Trophoblast cell (in vitro differentiated cells and primary cell): ENCODE data around the gene FUOM.

Experiments used
- DNase-seq, 2 donors: peaks; one replicate each; pipeline ENCODE4 v3.0.0-alpha.2; 2016
- H2AFZ ChIP-seq: 2 replicates; pipeline ENCODE4 v1.6.1; 2013; ENCODE audit warnings: low read length, moderate library complexity, mild to moderate bottlenecking; ENCODE audit not compliant: insufficient read depth, poor library complexity
- H2AK5ac ChIP-seq: 2 replicates; pipeline ENCODE4 v1.6.1; 2013; ENCODE audit warnings: mild to moderate bottlenecking, low read length
- H2BK120ac ChIP-seq: 2 replicates; pipeline ENCODE4 v1.6.1; 2013; ENCODE audit warnings: low read length, mild to moderate bottlenecking, moderate library complexity; ENCODE audit not compliant: insufficient read depth, poor library complexity
- H2BK12ac ChIP-seq: 2 replicates; pipeline ENCODE4 v1.6.1; 2013; ENCODE audit warnings: mild to moderate bottlenecking, low read length, moderate library complexity
- H2BK5ac ChIP-seq: 2 replicates; pipeline ENCODE4 v1.6.1; 2013; ENCODE audit warnings: low read length, low read depth, moderate library complexity, mild to moderate bottlenecking; ENCODE audit not compliant: poor library complexity
- H3K14ac ChIP-seq: 2 replicates; pipeline ENCODE4 v1.6.1; 2013; ENCODE audit warnings: mild to moderate bottlenecking, low read length
- H3K18ac ChIP-seq: 2 replicates; pipeline ENCODE4 v1.6.1; 2013; ENCODE audit warnings: mild to moderate bottlenecking, low read length
- H3K23ac ChIP-seq: 2 replicates; pipeline ENCODE4 v1.6.1; 2013; ENCODE audit warnings: low read length
- H3K27ac ChIP-seq: 2 replicates; pipeline ENCODE4 v1.5.1; 2013; ENCODE audit warnings: low read depth, mild to moderate bottlenecking, inconsistent platforms, low read length, moderate library complexity
- H3K27me3 ChIP-seq: 2 replicates; pipeline ENCODE4 v1.6.1; 2013; ENCODE audit warnings: inconsistent platforms, mild to moderate bottlenecking, low read length, moderate library complexity; ENCODE audit not compliant: insufficient read depth
- H3K36me3 ChIP-seq, 2 experiments: 1 replicate in 1 of 2; 2 replicates in 1 of 2; pipeline ENCODE4 v1.6.1; 2013; ENCODE audit warnings: low read length in 2 of 2, mild to moderate bottlenecking in 2 of 2, moderate library complexity in 1 of 2; ENCODE audit not compliant: insufficient read depth in 2 of 2, control insufficient read depth in 1 of 2
- H3K4ac ChIP-seq: 2 replicates; pipeline ENCODE4 v1.6.1; 2013; ENCODE audit warnings: low read depth, mild to moderate bottlenecking, low read length, moderate library complexity
- H3K4me1 ChIP-seq, 2 experiments: 1 replicate in 1 of 2; 2 replicates in 1 of 2; pipeline ENCODE4 v1.6.1; 2013; ENCODE audit warnings: low read length in 2 of 2, mild to moderate bottlenecking in 2 of 2, moderate library complexity in 1 of 2; ENCODE audit not compliant: insufficient read depth in 2 of 2, control insufficient read depth in 1 of 2
- H3K4me2 ChIP-seq: 2 replicates; pipeline ENCODE4 v1.6.1; 2013; ENCODE audit warnings: inconsistent platforms, mild to moderate bottlenecking, low read length, moderate library complexity
- H3K4me3 ChIP-seq: 2 replicates; pipeline ENCODE4 v1.5.1; 2013; ENCODE audit warnings: mild to moderate bottlenecking, low read depth, low read length, inconsistent platforms
- H3K79me1 ChIP-seq: one replicate; pipeline ENCODE4 v1.6.1; 2013; ENCODE audit warnings: low read length
- H3K79me2 ChIP-seq: 2 replicates; pipeline ENCODE4 v1.6.1; 2013; ENCODE audit warnings: low read length, mild to moderate bottlenecking; ENCODE audit not compliant: control insufficient read depth, insufficient read depth, poor library complexity
- H3K9ac ChIP-seq: 2 replicates; pipeline ENCODE4 v1.6.1; 2013; ENCODE audit warnings: mild to moderate bottlenecking, low read length
- H3K9me3 ChIP-seq: 2 replicates; pipeline ENCODE4 v1.6.1; 2013; ENCODE audit warnings: low read depth, mild to moderate bottlenecking, control low read depth, inconsistent platforms, low read length; ENCODE audit not compliant: insufficient read depth
- H4K12ac ChIP-seq: 2 replicates; pipeline ENCODE4 v1.6.1; 2013; ENCODE audit warnings: low read depth, mild to moderate bottlenecking, low read length, moderate library complexity
- H4K8ac ChIP-seq: 2 replicates; pipeline ENCODE4 v1.6.1; 2013; ENCODE audit warnings: low read depth, mild to moderate bottlenecking, low read length, moderate library complexity
- H4K91ac ChIP-seq: one replicate; pipeline ENCODE4 v1.6.1; 2013; ENCODE audit warnings: low read depth, mild to moderate bottlenecking, low read length, moderate library complexity
- WGBS: extraction: QIAGEN DNeasy Blood & Tissue Kit; methylation state at CpG from one replicate; pipeline ENCODE4 v1.1.7; 2013; ENCODE audit warnings: missing lambda C conversion rate; ENCODE audit not compliant: insufficient read length, insufficient coverage; ENCODE audit errors: extremely low coverage; 5-methylcytosine and 5-hydroxymethylcytosine counted together

Gene FUOM

DNA sequence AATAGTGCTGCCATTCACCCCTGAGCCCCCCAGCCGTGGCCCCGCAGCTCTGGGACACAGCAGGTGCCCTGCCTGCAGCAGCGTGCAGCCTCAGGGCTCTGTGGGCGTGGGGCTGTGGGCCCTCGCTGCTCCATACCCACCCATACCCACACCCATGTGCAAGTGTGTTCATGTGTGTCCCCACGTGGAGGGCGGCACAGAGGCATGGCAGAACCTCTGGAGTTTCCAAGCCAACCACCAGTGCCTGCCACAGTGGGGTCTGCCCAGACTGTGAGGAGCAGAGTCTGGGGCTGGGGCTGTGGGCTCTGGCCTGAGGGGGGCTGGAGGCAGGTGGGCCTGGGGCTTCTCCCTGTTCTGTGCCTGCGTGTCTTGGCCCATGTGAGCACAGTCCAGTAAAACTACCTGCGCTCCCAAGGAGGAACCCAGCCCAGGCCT is 8.2 kb downstream of the FUOM start:
- no peak overlapping the region for H4K91ac ChIP-seq

DNA sequence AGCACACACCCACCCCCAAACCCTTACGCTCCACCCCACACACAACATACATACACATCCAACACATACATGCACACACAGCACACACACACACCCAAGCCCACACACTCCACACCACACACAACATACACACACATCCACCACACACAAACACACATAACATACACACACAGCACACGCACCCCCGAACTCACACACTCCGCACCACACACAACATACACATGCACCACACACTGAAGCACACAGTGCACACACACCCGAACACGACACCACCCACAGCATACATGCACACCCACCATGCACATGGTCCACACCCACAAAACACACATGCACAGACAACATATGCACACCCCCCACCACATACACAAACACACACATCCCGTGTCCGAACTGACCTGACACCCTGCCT is 8.7 kb downstream of the FUOM start:
- 100% methylated on average over 4 of the region's 8 CpGs for WGBS
- Histone ChIP-seq H2BK120ac (no peak overlapping the region), H4K91ac (no peak overlapping the region), H3K23ac (peak overlapping the region; percentile 91), H3K4me1 (peaks cover 0 to 3% of the 10 kb centered on the region in 2 experiments), H4K8ac (no peak overlapping the region), H2BK5ac (no peak overlapping the region), H3K9me3 (peaks cover 4% of the 10 kb centered on the region), H3K36me3 (no peaks in the 10 kb centered on the region), H2AFZ (no peak overlapping the region), H3K27ac (no peak overlapping the region), H3K4me2 (no peak overlapping the region), H3K14ac (no peak overlapping the region), H3K27me3 (no peaks in the 10 kb centered on the region), H3K18ac (no peak overlapping the region), H3K4me3 (peak overlapping the region; percentile 35), H3K79me2 (no peaks in the 10 kb centered on the region), H3K9ac (no peak overlapping the region), H3K4ac (no peak overlapping the region), H4K12ac (no peak overlapping the region), H2BK12ac (no peak overlapping the region), H3K79me1 (no peaks in the 10 kb centered on the region), H2AK5ac (no peak overlapping the region)
- no peak for DNase-seq

More for the DNA sequence above, 8.2 kb downstream of the FUOM start:
- no peak overlapping the region for H4K8ac ChIP-seq
- no peak overlapping the region for H3K4me2 ChIP-seq
- DNase-seq: no peak
- no peaks in the 10 kb centered on the region for H3K27me3 ChIP-seq
- H2AK5ac ChIP-seq: no peak overlapping the region
- no peak overlapping the region for H3K14ac ChIP-seq
- no peak overlapping the region for H3K9ac ChIP-seq
- no peaks in the 10 kb centered on the region for H3K36me3 ChIP-seq
- no peaks in the 10 kb centered on the region for H3K79me2 ChIP-seq
- WGBS: no CpG with 5 or more reads among the region's 9 CpGs
- H2BK120ac ChIP-seq: no peak overlapping the region
- no peak overlapping the region for H3K4ac ChIP-seq
- no peak overlapping the region for H2BK5ac ChIP-seq
- no peak overlapping the region for H2AFZ ChIP-seq
- no peak overlapping the region for H4K12ac ChIP-seq
- no peaks in the 10 kb centered on the region for H3K79me1 ChIP-seq
- peaks cover 4% of the 10 kb centered on the region for H3K9me3 ChIP-seq
- no peak overlapping the region for H3K4me3 ChIP-seq
- peaks cover 0 to 3% of the 10 kb centered on the region in 2 experiments for H3K4me1 ChIP-seq
- no peak overlapping the region for H3K27ac ChIP-seq
- H3K23ac ChIP-seq: no peak overlapping the region
- no peak overlapping the region for H3K18ac ChIP-seq
- H2BK12ac ChIP-seq: no peak overlapping the region

DNA sequence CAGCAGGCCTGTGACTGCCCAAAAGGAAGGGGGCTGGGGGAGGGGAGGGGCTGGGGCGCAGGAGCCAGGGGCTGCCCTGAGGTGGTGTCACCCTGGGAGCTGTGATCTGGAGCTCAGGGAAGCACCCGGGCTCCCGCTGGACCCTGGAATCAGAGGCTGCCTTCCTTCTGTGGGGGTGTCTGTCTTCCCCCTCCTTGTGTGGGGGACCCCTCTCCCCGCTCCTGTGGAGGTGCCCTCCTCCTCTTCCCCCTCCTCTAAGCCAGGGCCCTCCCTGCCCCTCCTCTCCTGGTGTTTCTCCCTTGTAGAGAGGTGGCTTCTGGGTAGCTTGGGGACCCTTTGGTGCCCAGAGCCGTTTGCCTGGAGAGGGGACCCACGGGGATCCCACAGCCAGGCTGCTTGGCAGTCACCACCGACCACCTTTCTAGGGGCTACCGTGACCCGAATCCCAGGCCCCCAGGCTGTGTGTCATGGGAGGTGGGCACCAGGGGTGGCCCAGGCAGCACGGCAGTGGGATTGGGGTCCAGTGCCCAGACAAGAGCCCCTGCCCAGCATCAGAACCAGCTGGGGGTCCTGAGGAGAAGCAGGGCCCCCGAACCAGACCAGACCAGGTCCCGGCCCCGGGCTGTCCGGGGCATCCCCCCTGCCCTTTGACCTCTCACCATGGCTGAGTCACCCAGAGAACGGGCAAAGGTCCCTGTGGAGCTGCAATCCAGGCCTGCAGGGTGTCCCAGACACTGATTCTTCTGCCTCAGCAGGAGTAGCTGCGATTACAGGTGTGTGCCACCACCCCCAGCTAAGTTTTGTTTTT is 9.9 kb downstream of the FUOM start:
- Histone ChIP-seq H2BK12ac (no peak overlapping the region), H2AK5ac (no peak overlapping the region), H3K23ac (no peak overlapping the region), H3K27me3 (no peaks in the 10 kb centered on the region), H3K4me2 (no peak overlapping the region), H3K79me2 (no peaks in the 10 kb centered on the region), H2BK120ac (no peak overlapping the region), H3K9me3 (peaks cover 4% of the 10 kb centered on the region), H4K91ac (no peak overlapping the region), H3K4me1 (peaks cover 5 to 7% of the 10 kb centered on the region in 2 experiments), H3K4ac (no peak overlapping the region), H2AFZ (no peak overlapping the region), H3K9ac (no peak overlapping the region), H4K8ac (no peak overlapping the region), H3K4me3 (no peak overlapping the region), H3K18ac (no peak overlapping the region), H3K14ac (no peak overlapping the region), H4K12ac (no peak overlapping the region), H3K36me3 (no peaks in the 10 kb centered on the region), H2BK5ac (no peak overlapping the region), H3K79me1 (no peaks in the 10 kb centered on the region), H3K27ac (no peak overlapping the region)
- no CpG with 5 or more reads among the region's 16 CpGs for WGBS
- no peak for DNase-seq

DNA sequence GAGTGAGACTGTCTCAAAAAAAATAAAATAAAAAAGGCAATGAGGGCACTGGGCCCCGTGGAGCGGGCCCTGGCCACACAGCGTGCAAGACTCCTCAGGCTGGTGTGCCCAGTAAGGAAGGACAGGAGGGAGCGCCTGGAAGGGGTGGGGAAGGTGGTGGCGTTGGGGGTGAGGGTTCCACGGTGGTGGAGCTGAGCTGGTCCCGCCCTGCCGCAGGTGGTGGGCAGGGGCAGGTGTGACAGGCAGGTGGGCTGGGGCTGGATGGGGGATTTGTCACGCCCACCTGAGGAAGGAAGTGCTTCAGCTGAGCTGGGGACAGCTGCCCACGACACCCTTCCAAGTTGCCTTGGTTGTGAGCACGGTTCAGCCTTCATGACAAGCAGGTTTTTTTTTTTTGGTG is 11.4 kb downstream of the FUOM start:
- peak overlapping the region; percentile 26 for H3K4me3 ChIP-seq
- no peak overlapping the region for H3K18ac ChIP-seq
- H2AK5ac ChIP-seq: no peak overlapping the region
- H3K79me2 ChIP-seq: no peaks in the 10 kb centered on the region
- DNase-seq: no peak
- H4K91ac ChIP-seq: no peak overlapping the region
- H2BK5ac ChIP-seq: no peak overlapping the region
- H3K79me1 ChIP-seq: no peaks in the 10 kb centered on the region
- H3K4me1 ChIP-seq: peaks cover 5 to 7% of the 10 kb centered on the region in 2 experiments
- no peak overlapping the region for H3K9ac ChIP-seq
- no CpG with 5 or more reads among the region's 11 CpGs for WGBS
- H4K12ac ChIP-seq: no peak overlapping the region
- H3K9me3 ChIP-seq: peaks cover 4% of the 10 kb centered on the region
- H2AFZ ChIP-seq: no peak overlapping the region
- no peak overlapping the region for H3K4me2 ChIP-seq
- H3K4ac ChIP-seq: no peak overlapping the region
- H4K8ac ChIP-seq: no peak overlapping the region
- H2BK120ac ChIP-seq: no peak overlapping the region
- no peak overlapping the region for H3K23ac ChIP-seq
- H2BK12ac ChIP-seq: no peak overlapping the region
- H3K27me3 ChIP-seq: no peaks in the 10 kb centered on the region
- no peak overlapping the region for H3K27ac ChIP-seq
- H3K36me3 ChIP-seq: no peaks in the 10 kb centered on the region
- H3K14ac ChIP-seq: no peak overlapping the region
